Hepatocyte (in vitro differentiated cells): ENCODE measurements around the gene SERTAD1. TPM values are rescaled to one million over a fixed set of nuclear protein-coding genes. Genes with fewer than 3 reads are reported as not detected.

Experiments
- DNase-seq: peaks from one replicate; pipeline ENCODE4 v3.0.0-alpha.2; 2016; ENCODE audit warnings: low spot score
- H2AFZ ChIP-seq: fragments of 200-600 bp; sonication (generic); 2 replicates; pipeline ENCODE4 v1.6.0; 2016; ENCODE audit warnings: antibody characterized with exemption, mild to moderate bottlenecking
- H3K27ac ChIP-seq: fragments of 200-600 bp; sonication (generic); 2 replicates; pipeline ENCODE4 v1.5.1; 2016; ENCODE audit warnings: mild to moderate bottlenecking
- H3K27me3 ChIP-seq: fragments of 200-600 bp; sonication (generic); 2 replicates; pipeline ENCODE4 v1.6.1; 2016
- H3K36me3 ChIP-seq: fragments of 200-600 bp; sonication (generic); replicated peaks from 2 replicates; pipeline ENCODE4 v1.5.1; 2016; ENCODE audit warnings: low read depth; ENCODE audit not compliant: insufficient read depth
- H3K4me1 ChIP-seq: fragments of 200-600 bp; sonication (generic); 2 replicates; pipeline ENCODE4 v1.5.1; 2016; ENCODE audit warnings: mild to moderate bottlenecking, moderate library complexity; ENCODE audit not compliant: insufficient read depth
- H3K4me2 ChIP-seq: fragments of 200-600 bp; sonication (generic); 2 replicates; pipeline ENCODE4 v1.6.0; 2016
- H3K4me3 ChIP-seq: fragments of 200-600 bp; sonication (generic); 2 replicates; pipeline ENCODE4 v1.5.1; 2016; ENCODE audit warnings: mild to moderate bottlenecking
- H3K79me2 ChIP-seq: fragments of 200-600 bp; sonication (generic); 2 replicates; pipeline ENCODE4 v1.6.0; 2017; ENCODE audit warnings: mild to moderate bottlenecking
- H3K9me2 ChIP-seq: fragments of 200-600 bp; sonication (generic); replicated peaks from 2 replicates; pipeline ENCODE4 v1.6.0; 2017; ENCODE audit warnings: mild to moderate bottlenecking; ENCODE audit not compliant: insufficient read depth
- H3K9me3 ChIP-seq: fragments of 200-600 bp; sonication (generic); 2 replicates; pipeline ENCODE4 v1.5.1; 2016; ENCODE audit warnings: low read depth, mild to moderate bottlenecking
- H4K20me1 ChIP-seq: fragments of 200-600 bp; sonication (generic); 2 replicates; pipeline ENCODE4 v1.6.0; 2016; ENCODE audit warnings: mild to moderate bottlenecking; ENCODE audit not compliant: insufficient read depth, poor library complexity, severe bottlenecking
- CTCF ChIP-seq: fragments of 200-600 bp; sonication (generic); IDR thresholded peaks from 2 replicates; pipeline ENCODE4 v1.5.1; 2016; ENCODE audit warnings: antibody characterized with exemption, mild to moderate bottlenecking; ENCODE audit not compliant: poor library complexity
- EZH2 ChIP-seq: fragments of 200-600 bp; sonication (generic); IDR thresholded peaks from 2 replicates; pipeline ENCODE4 v1.6.1; 2016; ENCODE audit warnings: antibody characterized with exemption, mild to moderate bottlenecking, borderline replicate concordance
- EZH2phosphoT487 ChIP-seq: fragments of 200-600 bp; sonication (generic); IDR thresholded peaks from one replicate; pipeline ENCODE4 v1.6.1; 2018; ENCODE audit warnings: antibody characterized with exemption, mild to moderate bottlenecking, low read depth, moderate library complexity; ENCODE audit not compliant: unreplicated experiment, severe bottlenecking
- WGBS: methylation state at CpG from one replicate; pipeline ENCODE4 v1.1.6; 2016; ENCODE audit warnings: low lambda C conversion rate; ENCODE audit errors: missing lambda C conversion rate; 5-methylcytosine and 5-hydroxymethylcytosine counted together
- polyA plus RNA-seq: library from polyadenylated mRNA; unstranded; fragments of >200 nt; fragmentation: Nextera tagmentation; extraction: Ambion mirVana; gene quantifications from 2 replicates; pipeline ENCODE4 v1.2.1, GENCODE V29; 2016
- small RNA-seq: library from RNA; depleted of rRNA; stranded (forward); fragments of <200 nt; gene quantifications from one replicate; pipeline ENCODE3, GENCODE V24; 2014
- total RNA-seq: library from RNA; depleted of rRNA; stranded (reverse); fragments of >200 nt; gene quantifications from 2 replicates; pipeline ENCODE4 v1.2.3, GENCODE V29; 2014

SERTAD1 gene
- total and polyA plus RNA-seq, 2 experiments from 2014 or later = 17.1 to 17.9 TPM

GRCh38 chr19:40371802-40372122 lies 54.0 kb downstream of the SERTAD1 start:
- WGBS = 97% methylated on average over 5 of the region's 5 CpGs
- no peaks in the 10 kb centered on the region for H3K27me3 ChIP-seq
- no peak overlapping the region for H3K4me2 ChIP-seq
- H2AFZ ChIP-seq = no peak overlapping the region
- H3K36me3 ChIP-seq = no peaks in the 10 kb centered on the region
- H3K9me3 ChIP-seq = no peaks in the 10 kb centered on the region
- H3K9me2 ChIP-seq = no peaks in the 10 kb centered on the region
- peaks cover under 1% of the 10 kb centered on the region for H3K4me1 ChIP-seq
- H3K4me3 ChIP-seq = no peak overlapping the region
- H3K27ac ChIP-seq = no peak overlapping the region
- no peak for TF ChIP-seq EZH2phosphoT487
- TF ChIP-seq EZH2 = no peak
- no peak for TF ChIP-seq CTCF
- no peak for DNase-seq
- peaks cover 18% of the 10 kb centered on the region for H3K79me2 ChIP-seq
- no peaks in the 10 kb centered on the region for H4K20me1 ChIP-seq

Small RNA genes within 50 kb of the gene (small RNA-seq; reads per million reads assigned to genes)
- not detected for gene RF00017

Other genes starting within 250 kb of the SERTAD1 start
- 6.1 and 9.5 TPM in 2 replicates for gene MAP3K10, start 234.6 kb downstream of the SERTAD1 start, total RNA-seq
- gene MAP3K10, start 234.6 kb downstream of the SERTAD1 start, polyA plus RNA-seq = 9.1 and 10.3 TPM in 2 replicates
- gene TTC9B, start 207.6 kb downstream of the SERTAD1 start, total RNA-seq = not detected in 2 replicates
- 0.21 and 0.33 TPM in 2 replicates for gene TTC9B, start 207.6 kb downstream of the SERTAD1 start, polyA plus RNA-seq
- gene CCNP, start 199.3 kb downstream of the SERTAD1 start, total RNA-seq = 0.12 TPM in 1 of 2 replicates, not detected in the other
- gene CCNP, start 199.3 kb downstream of the SERTAD1 start, polyA plus RNA-seq = 0.52 TPM in 1 of 2 replicates, not detected in the other
- 103 and 106 TPM in 2 replicates for gene AKT2, start 140.6 kb downstream of the SERTAD1 start, total RNA-seq
- 53.7 and 54.9 TPM in 2 replicates for gene AKT2, start 140.6 kb downstream of the SERTAD1 start, polyA plus RNA-seq
- gene C19orf47, start 77.6 kb downstream of the SERTAD1 start, total RNA-seq = 7.4 and 9.7 TPM in 2 replicates
- gene C19orf47, start 77.6 kb downstream of the SERTAD1 start, polyA plus RNA-seq = 9.3 and 9.8 TPM in 2 replicates
- 668 and 805 TPM in 2 replicates for gene PLD3, start 77.3 kb downstream of the SERTAD1 start, total RNA-seq
- gene PLD3, start 77.3 kb downstream of the SERTAD1 start, polyA plus RNA-seq = 1,297 and 1,400 TPM in 2 replicates
- 0.07 and 0.08 TPM in 2 replicates for gene HIPK4, start 35.8 kb downstream of the SERTAD1 start, total RNA-seq
- 0.13 TPM in 1 of 2 replicates, not detected in the other for gene HIPK4, start 35.8 kb downstream of the SERTAD1 start, polyA plus RNA-seq
- 1.9 and 2.0 TPM in 2 replicates for gene PRX, start 12.6 kb downstream of the SERTAD1 start, total RNA-seq
- 0.80 and 1.4 TPM in 2 replicates for gene PRX, start 12.6 kb downstream of the SERTAD1 start, polyA plus RNA-seq
- gene SERTAD3, start 18.3 kb upstream of the SERTAD1 start, total RNA-seq = 36.4 and 40.4 TPM in 2 replicates
- 62.2 and 64.0 TPM in 2 replicates for gene SERTAD3, start 18.3 kb upstream of the SERTAD1 start, polyA plus RNA-seq
- 114 and 116 TPM in 2 replicates for gene BLVRB, start 39.8 kb upstream of the SERTAD1 start, total RNA-seq
- gene BLVRB, start 39.8 kb upstream of the SERTAD1 start, polyA plus RNA-seq = 146 and 157 TPM in 2 replicates
- gene SPTBN4, start 41.0 kb upstream of the SERTAD1 start, total RNA-seq = 0.28 and 0.67 TPM in 2 replicates
- 0.66 and 1.3 TPM in 2 replicates for gene SPTBN4, start 41.0 kb upstream of the SERTAD1 start, polyA plus RNA-seq
- gene SHKBP1, start 150.9 kb upstream of the SERTAD1 start, total RNA-seq = 22.6 and 44.6 TPM in 2 replicates
- gene SHKBP1, start 150.9 kb upstream of the SERTAD1 start, polyA plus RNA-seq = 81.3 and 83.6 TPM in 2 replicates
- 45.6 and 50.2 TPM in 2 replicates for gene LTBP4, start 175.4 kb upstream of the SERTAD1 start, total RNA-seq
- 163 and 185 TPM in 2 replicates for gene LTBP4, start 175.4 kb upstream of the SERTAD1 start, polyA plus RNA-seq